HG03442 (cell line): Measurements from ENCODE around the gene SUGCT.

Experiments
- ATAC-seq: cut with Tn5 transposase; IDR thresholded peaks from one replicate; pipeline ENCODE4 v1.9.1; 2021; ENCODE audit warnings: mild to moderate bottlenecking, moderate library complexity; ENCODE audit not compliant: unreplicated experiment

Gene SUGCT

DNA sequence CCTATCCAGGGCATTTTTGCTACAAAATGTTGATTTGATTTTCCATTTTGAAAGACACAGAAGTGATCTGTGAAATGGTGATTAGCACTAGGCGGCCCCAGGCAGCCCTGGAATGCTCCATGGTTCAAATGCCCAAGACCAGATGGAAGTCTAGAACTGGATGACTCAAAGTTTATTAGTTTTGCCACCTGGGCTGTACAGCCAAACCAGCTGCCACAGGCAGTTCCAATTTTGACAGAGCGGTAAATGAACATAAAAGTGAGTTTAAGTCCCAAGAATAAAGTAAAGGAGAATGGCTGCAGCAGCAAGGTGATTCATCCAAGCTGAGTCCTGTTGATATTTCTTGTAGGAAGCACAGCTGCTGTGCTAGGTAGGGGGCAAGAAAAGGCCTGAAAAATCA, 180.5 kb downstream of the SUGCT start:
- ATAC-seq: no peak

- no peak for ATAC-seq
Measured at GRCh38 chr7:40316176-40316575, 181.4 kb downstream of the SUGCT start.

DNA sequence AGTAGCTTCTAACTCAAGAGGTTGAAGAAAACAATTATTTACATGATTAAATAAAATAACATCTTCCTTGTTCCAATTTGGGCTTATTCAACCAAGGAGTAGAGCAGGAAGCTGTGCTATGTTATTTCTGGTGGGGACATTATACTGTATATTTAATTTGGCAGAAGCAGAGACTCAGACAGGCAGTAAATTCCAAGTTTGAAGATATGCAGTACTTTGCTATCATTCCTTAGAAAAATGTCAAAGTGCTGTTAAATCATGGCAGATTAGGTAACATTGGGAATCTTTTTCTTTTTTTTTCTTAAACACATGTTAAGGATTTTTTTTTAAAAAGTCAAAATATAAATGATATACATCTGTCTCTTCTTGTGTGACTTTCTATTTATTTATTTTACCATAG, 190.1 kb downstream of the SUGCT start:
- ATAC-seq: no peak

- ATAC-seq: no peak
Measured at GRCh38 chr7:40327113-40327512, 192.3 kb downstream of the SUGCT start.

DNA sequence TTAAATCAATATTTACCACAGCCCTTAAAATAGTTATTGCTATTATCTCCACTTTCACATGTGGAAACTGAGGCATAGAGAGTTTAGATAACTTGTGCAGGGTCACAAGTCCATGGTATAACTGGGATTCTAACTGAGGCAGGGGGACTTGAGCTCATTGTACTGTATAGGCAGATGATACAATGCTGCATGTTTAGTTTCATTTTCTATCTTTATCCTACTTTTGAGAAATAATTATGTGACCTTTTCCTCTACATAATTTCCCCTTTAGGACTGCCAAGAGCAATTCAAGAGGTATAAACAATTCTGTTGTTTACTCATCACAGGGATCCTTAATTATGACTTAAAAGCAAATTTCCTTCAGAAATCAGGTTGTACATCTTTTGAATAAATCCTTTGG, 193.1 kb downstream of the SUGCT start:
- no peak for ATAC-seq

GRCh38 chr7:40329601-40330153, 194.9 kb downstream of the SUGCT start:
- peak; percentile 58 for ATAC-seq

DNA sequence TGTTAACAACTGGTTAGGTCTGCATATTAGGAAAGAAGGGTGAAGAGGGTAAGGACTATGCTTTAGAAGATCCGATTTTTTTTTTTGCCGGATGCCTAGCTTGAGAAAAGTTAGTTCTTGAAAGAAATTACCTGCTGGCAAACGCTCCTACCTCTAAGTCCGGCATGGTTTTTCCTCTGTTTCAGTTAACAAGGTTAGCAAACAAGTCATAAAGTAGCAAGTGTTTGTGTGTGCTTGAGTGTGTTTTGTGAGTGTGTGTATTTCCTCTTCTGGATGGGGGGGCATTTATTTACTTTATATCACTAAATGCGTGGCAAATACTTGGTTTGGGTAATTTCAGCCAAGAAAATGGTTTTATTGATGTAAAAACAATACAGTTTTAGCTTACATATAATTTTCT, 195.6 kb downstream of the SUGCT start:
- no peak for ATAC-seq

DNA sequence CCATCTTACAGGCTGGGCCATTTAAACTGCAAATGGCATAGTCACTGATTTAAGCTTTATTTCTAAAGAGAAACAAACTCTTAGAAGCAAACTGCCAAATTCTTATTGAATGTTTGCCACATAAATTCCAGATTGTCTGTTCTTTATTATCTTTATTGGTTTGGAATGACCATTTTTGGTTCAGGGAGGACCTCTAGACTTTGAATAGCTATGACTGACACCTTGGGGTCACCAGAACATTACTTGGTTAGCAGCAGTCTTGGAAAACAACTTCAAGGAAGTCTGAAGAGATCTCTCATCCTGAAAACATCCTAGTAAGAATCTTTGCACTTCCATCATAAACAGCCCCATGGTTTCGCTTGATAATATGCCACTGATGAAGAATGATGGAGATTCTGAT, 197.1 kb downstream of the SUGCT start:
- no peak for ATAC-seq

- ATAC-seq: no peak
Measured at GRCh38 chr7:40332516-40332915, 197.7 kb downstream of the SUGCT start.

- ATAC-seq: no peak
Measured at GRCh38 chr7:40341836-40342235, 207.0 kb downstream of the SUGCT start.

DNA sequence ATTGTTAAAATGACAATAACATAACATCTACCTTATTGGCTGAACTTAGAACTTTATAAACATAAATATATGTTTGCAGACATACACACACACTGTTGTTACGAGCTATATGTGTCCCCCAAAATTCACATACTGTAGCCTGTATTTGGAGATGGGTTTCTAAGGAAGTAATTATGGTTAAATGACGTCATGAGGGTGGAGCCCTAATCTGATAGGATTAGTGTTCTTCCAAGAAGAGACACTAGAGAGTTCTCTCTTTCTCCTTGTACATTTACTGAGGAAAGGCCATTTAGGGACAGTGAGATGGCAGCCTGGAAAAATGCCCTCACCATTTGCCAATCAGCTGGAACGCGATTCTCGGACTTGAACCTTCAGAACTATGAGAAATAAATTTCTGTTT, 211.7 kb downstream of the SUGCT start:
- ATAC-seq: no peak

DNA sequence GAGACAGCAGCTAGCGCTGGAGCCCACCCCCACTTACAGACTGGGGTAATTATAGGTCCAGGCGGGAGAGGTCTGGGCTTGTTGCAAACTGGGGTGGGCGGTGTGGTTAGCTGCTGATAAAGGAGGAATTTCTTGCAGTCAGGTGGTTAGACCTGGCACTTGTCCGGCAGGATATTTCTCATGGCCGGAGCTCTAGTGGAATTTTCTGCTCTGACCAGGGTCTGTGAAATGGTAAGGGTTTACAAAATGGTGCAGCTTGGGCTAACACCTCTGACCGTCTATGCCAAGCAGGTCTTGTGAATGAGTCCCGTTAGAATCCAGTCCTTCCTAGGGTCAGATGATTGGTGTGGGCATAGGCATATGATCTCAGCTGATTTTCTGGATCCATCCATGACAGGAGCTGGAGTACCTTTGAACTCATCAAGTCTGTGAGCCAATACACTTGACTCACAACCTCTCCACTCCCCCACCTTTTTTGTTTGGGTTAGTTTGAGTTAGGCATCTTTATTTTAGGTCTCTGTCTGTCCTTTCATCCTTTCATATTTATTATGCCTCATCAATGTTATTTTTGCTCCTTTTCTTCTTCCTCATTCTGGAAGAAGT, 213.4 kb downstream of the SUGCT start:
- ATAC-seq: no peak

DNA sequence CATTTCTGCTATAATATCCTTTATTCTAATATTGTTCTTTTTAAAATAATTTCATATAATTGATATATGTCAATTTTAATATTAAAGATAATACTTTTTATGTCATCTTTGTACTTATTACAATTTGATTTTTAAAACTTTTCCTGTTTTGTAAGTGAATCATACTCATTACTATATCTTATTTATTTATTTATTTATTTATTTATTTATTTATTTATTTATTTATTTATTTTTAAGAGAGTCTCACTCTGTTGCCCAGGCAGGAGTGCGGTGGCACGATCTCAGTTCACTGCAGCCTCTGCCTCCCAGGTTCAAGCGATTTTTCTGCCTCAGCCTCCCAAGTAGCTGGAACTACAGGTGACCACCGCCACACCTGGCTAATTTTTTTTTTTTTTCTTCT, 215.3 kb downstream of the SUGCT start:
- ATAC-seq: no peak

- no peak for ATAC-seq
Measured at GRCh38 chr7:40354711-40355110, 219.9 kb downstream of the SUGCT start.

GRCh38 chr7:40356312-40356711, 221.5 kb downstream of the SUGCT start:
- no peak for ATAC-seq

DNA sequence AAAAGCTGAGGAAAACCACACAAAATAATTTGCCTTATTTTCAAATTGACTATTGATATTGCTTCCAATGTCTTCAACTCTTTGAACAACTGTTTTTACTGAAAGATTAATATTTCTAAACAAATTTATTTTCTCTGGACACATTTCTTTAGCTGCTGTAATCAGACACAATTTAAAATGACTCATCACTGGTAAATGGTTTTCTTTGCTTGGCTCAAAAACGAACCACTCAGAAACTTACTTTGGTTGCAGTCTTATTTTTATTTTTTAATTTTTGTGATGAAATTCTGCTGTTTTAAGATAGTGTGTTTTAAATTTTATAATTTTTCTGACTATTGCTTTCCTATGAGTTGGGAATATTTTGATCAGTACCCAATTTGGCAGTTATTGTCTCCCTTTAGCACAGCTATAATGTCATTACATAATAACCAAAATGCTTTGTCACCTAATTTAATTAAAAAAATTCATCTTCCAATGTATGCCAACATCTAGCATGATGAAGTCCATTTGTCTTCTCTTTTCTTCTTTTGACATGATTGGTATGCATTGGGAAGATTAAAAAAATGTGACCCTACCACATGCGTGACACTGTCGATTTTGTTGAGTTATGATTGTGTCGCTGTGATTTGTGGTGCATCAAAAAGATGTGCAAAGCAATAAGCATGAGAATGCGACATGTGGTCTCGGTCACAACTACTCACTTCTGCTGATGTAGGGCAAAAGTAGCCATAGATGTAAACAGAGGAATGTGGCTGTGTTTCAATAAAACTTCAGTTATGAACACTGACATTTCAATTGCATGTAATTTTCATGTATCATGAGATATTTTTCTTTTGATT, 222.3 kb downstream of the SUGCT start:
- no peak for ATAC-seq

GRCh38 chr7:40369641-40370277, 235.0 kb downstream of the SUGCT start:
- ATAC-seq: no peak

DNA sequence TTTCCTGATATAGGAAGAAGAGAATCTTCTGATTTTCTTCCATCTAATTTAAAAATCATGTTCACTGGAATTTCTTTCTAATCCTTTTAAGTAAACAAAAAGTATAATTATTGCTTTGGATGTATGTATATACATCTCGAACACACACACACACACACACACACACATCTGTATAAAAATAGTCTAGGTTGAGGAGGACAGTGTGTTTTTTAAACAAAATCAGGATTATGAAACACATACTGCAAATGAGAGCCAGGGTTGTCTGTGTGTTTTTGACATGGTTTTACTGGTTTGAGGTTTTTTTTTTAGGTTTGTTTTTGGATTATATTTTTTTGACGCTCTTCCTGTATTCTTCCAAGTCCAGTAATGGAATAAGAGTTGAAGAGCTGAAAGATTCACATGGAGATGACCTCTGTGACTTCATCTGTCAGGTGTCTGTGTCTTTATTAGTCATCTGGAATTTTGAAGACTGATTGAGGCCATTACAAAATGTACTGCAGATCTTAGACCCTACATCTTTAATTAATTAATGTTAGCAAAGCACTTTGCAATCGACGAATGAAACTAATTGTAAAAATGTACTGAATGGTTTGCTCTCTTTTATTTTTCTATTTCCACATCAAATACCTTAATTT, 237.1 kb downstream of the SUGCT start:
- ATAC-seq: no peak

DNA sequence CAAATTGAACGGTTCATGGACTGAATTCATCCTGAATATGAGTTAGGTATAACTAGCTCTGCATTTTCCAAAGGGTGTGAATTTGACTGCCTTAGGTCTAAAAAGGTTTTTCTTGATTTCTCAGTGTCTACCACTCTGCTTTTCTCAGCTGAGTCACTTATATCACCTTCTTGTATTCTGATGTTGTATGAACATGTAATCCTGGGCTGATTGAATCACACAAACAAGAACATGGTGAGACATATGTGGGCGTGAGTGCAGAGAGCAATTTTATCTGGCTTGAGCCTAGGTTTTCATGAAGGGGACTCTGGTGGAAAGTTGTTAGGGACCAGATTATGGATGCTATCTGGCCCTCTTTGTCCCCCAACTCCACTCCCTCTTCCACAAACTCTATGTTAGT, 239.8 kb downstream of the SUGCT start:
- no peak for ATAC-seq

- no peak for ATAC-seq
Measured at GRCh38 chr7:40380111-40380510, 245.3 kb downstream of the SUGCT start.

GRCh38 chr7:40382145-40382544, 247.3 kb downstream of the SUGCT start:
- ATAC-seq: no peak
